Right renal pelvis (tissue), 4 donors: ENCODE data around the gene IL21R. TPM values are rescaled to one million over a fixed set of nuclear protein-coding genes. Genes with fewer than 3 reads are reported as not detected.
A peak's percentile ranks its signal among the peaks of the same experiment; 100 is the strongest.

Experiments
- DNase-seq, 4 donors: peaks; one replicate each; pipeline ENCODE4 v3.0.0-alpha.2; 2013; ENCODE audit warnings: low read depth in 4 of 4, low spot score in 3 of 4, missing footprints in 1 of 4
- polyA plus RNA-seq, 4 donors: library from polyadenylated mRNA; unstranded; fragments of 120-200 nt; gene quantifications; one replicate each; pipeline ENCODE4 v1.2.1, GENCODE V29; 2013; ENCODE audit not compliant: insufficient read length in 4 of 4

Gene IL21R
- polyA plus RNA-seq: under 1 TPM; 0.11 to 0.19 (median 0.15) TPM

DNA sequence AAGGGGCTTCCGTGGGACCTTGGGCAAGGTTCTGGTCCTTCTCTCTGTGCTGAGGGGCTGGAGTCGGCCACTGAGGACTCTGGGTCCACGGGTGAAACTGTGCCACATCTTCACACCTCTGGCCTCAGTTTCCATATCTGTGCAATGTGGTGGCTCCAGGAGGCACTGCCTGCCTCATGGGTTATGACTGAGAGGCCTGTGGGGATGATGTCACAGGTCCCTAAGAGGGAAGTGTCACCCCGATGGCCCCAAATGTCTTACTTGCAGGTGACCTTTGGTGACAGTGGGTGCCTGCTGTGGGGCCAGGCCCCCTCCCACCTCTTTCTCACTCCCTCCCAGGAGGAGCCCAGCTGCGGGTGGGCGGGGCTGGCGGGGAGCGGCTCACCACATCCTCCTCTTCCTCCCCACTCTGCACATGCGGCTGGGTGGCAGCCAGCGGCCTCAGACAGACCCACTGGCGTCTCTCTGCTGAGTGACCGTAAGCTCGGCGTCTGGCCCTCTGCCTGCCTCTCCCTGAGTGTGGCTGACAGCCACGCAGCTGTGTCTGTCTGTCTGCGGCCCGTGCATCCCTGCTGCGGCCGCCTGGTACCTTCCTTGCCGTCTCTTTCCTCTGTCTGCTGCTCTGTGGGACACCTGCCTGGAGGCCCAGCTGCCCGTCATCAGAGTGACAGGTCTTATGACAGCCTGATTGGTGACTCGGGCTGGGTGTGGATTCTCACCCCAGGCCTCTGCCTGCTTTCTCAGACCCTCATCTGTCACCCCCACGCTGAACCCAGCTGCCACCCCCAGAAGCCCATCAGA is at the start of gene IL21R:
Gene IL21R, plus strand, starts transcription at position 407 of the 801 bp plus-strand sequence. CDS start 27,898 bp downstream, outside the sequence.
- DNase-seq: no peak

- no peak for DNase-seq
Measured at GRCh38 chr16:27353853-27354252, 48.1 kb upstream of the IL21R start.

GRCh38 chr16:27355610-27356009 is 46.4 kb upstream of the IL21R start:
- no peak for DNase-seq

GRCh38 chr16:27356794-27357193 is 45.2 kb upstream of the IL21R start:
- no peak for DNase-seq

DNA sequence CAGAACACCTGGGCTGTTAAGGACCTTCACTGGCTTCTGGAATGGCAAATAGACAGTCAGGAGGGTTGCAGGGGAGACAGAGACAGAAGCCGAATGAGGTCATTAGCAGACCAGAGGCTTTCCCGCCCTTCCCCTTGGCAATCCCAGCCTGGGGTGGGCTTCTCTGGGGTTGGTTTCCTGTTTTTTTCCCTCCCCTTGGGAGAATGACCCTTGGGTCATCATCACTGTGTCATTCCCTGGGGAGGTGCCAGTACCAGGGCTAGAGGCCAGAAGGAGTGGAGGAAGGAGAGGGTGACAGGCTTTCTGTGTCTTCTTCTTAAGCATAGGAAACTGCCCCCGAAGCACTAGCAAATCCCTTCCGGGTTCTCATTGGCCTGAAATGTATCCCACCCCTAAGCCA is 42.9 kb upstream of the IL21R start:
- DNase-seq: no peak

DNA sequence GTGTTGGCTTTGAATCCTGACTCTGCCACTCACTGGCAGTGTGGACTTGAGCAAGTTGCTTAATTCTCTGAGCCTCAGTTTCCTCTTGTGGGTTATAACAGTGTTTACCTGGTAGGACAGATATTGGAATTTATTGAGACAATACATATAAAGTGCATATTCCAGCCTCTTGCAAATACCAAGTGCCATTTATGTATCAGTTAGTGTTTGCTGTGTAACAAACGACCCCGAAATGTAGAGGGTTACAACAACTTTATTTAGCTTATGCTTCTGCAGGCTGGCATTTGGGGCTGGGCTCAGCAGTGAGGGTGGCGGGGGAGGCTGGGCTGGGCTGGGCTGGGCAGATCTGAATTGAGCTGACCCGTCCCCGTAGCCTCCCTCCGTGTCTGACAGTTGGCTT is 42.4 kb upstream of the IL21R start:
- no peak for DNase-seq

- DNase-seq: no peak
Measured at GRCh38 chr16:27361987-27362386, 40.0 kb upstream of the IL21R start.

GRCh38 chr16:27362570-27363245 is 39.3 kb upstream of the IL21R start:
- DNase-seq: no peak

DNA sequence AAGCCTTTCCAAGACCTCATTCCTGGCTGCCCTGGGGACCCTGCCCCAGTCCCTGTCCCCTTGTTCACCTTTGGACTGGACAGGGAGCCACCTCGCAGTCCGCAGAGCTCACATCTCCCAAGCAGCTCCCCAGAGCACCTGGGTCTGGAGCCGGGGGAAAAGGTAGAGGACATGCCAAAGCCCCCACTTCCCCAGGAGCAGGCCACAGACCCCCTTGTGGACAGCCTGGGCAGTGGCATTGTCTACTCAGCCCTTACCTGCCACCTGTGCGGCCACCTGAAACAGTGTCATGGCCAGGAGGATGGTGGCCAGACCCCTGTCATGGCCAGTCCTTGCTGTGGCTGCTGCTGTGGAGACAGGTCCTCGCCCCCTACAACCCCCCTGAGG is 38.7 kb upstream of the IL21R start:
- no peak for DNase-seq

DNA sequence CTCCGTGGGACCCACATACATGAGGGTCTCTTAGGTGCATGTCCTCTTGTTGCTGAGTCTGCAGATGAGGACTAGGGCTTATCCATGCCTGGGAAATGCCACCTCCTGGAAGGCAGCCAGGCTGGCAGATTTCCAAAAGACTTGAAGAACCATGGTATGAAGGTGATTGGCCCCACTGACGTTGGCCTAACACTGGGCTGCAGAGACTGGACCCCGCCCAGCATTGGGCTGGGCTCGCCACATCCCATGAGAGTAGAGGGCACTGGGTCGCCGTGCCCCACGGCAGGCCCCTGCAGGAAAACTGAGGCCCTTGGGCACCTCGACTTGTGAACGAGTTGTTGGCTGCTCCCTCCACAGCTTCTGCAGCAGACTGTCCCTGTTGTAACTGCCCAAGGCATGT is 38.2 kb upstream of the IL21R start:
- DNase-seq: no peak

DNA sequence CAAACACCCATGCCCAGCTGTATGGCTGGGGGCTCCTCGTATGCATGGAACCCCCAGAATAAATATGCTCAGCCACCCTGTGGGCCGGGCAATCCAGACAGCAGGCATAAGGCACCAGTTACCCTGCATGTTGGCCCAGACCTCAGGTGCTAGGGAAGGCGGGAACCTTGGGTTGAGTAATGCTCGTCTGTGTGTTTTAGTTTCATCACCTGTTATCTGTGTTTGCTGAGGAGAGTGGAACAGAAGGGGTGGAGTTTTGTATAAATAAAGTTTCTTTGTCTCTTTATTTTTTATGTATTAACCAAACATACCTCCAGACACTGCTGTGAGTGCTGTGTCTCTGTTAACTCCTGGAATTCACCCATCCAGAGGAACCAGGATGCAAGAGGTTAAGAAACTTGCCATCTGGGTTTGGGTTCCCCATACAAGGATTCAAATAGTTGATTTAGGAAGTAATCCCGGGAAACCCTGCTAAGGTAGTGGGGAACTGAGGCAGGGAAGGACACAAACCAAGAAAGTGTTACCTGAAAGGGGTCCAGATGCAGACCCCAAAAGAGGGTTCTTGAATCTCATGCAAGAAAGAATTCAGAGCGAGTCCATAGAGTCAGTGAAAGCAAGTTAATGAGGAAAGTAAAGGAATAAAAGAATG is 37.4 kb upstream of the IL21R start:
- no peak for DNase-seq

- no peak for DNase-seq
Measured at GRCh38 chr16:27365142-27366089, 36.6 kb upstream of the IL21R start.

DNA sequence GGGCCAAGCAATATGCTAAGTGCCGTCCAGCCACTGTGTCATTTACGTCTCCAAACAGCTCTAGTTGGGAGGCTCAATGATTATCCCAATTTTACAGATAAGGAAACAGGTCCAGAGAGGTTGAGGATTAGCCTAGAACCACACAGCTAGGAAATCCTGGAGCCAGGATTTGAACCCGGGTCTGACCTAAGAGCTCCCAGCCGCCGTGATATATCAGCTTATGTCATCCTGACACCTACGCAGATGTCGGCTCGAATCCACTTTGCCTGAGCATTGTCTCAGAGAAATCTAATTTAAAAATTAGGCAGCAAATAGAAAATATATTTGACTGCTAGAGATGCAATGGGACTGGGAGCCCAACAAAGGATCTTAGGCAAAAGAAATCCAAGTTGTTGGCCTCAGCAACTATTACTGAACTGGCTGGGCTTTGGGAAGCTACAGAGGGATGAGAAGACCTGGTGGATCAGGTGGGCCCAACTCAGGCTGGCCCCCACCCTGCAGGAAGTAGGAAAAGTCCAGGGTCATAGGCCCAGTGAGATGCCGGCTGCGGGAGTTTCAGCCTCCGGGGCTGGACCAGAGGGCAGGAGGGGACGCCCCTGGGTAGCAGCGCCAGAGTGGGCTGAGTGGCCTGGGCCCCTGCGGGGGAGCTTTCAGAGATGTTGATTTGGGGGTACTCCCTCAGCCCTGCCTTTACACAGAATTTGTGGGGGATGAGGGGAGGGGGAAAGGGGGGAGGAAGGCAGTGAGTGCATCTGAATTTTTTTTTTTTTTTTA is 35.1 kb upstream of the IL21R start:
- DNase-seq: no peak

DNA sequence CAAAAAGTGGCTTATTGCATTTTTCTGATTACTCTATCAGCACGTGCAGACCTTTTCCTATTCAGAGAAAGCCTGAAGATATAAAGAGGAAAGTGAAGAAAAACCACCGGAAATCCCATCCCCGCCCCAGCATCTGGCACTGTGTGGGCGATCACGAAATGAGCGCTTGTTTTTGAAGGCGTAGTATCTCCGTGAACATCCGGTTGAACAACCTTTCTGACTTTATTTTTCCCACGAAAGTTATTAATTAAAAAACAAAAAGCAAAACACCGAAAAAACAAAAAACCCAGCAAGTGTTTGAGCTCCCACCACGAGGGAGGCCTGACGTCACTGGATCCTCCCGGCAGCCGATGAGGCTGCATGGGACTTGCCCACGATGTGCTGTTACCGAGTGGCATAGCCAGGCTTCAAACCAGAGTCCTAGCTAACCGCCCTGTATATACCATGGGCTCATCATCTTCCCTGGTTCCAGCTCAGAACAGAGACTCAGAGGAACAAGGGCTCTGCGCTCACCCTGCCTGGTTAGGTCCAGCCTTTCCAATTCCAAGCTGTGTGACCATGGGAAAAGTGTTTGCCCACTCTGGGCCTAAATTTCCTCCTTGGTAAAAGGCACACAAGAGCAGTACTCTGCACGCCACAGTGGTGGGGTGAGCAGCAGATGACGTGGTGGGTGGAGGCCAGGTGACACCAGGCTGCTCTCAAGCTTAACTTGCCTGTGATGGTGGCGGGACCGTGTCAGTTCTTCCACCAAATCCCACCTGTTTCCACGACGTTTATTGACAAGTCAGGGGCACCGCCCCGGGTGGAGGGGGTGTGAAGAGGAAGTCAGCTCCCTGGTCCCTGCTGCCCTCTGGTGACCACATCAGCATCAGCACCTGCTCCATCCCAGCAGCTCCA is 34.3 kb upstream of the IL21R start:
- DNase-seq: peak in 3 of 4 donors; percentile 8 to 12 (median 9)

DNA sequence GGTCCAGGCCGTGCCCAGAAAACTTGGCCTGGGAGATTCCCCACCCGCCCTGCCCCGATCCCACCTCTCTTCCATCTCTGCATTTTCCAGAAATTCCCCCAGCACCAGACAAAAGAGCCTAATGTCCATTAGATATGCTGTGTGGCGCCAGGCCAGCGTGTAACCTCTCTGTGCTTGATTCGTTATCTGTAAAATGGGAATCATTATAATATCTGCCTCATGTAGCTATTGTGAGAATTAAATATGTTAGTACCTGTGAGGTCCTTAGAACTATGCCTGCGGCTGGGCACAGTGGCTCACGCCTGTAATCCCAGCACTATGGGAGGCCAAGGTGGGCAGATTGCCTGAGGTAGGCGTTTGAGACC is 33.6 kb upstream of the IL21R start:
- no peak for DNase-seq

GRCh38 chr16:27369806-27370205 is 32.2 kb upstream of the IL21R start:
- DNase-seq: no peak

- no peak for DNase-seq
Measured at GRCh38 chr16:27370318-27370717, 31.7 kb upstream of the IL21R start.

- DNase-seq: no peak
Measured at GRCh38 chr16:27373312-27373711, 28.7 kb upstream of the IL21R start.
